LNCAP (cell line): ENCODE results near the gene ARFGEF3.

ENCODE experiments used
- CTCF ChIP-seq: fragments of 450-650 bp; IDR thresholded peaks from 2 replicates; pipeline ENCODE4 v1.5.1; 2017; ENCODE audit warnings: mild to moderate bottlenecking

Gene ARFGEF3

GRCh38 chr6:138261116-138261780, 99.5 kb downstream of the ARFGEF3 start:
- TF ChIP-seq CTCF = no peak

GRCh38 chr6:138263963-138264362, 102.2 kb downstream of the ARFGEF3 start:
- TF ChIP-seq CTCF = no peak

GRCh38 chr6:138264372-138264880, 102.7 kb downstream of the ARFGEF3 start:
- TF ChIP-seq CTCF = no peak

- no peak for TF ChIP-seq CTCF
These were observed 104.4 kb downstream of the ARFGEF3 start for GRCh38 chr6:138266095-138266494.

- TF ChIP-seq CTCF = no peak
These were observed 106.5 kb downstream of the ARFGEF3 start for GRCh38 chr6:138267971-138268895.

- TF ChIP-seq CTCF = no peak
These were observed 109.7 kb downstream of the ARFGEF3 start for GRCh38 chr6:138271451-138271850.

- no peak for TF ChIP-seq CTCF
These were observed 111.0 kb downstream of the ARFGEF3 start for GRCh38 chr6:138272533-138273315.
